Panc1 (cell line): ENCODE measurements around the gene C1orf232. TPM values are rescaled to one million over a fixed set of nuclear protein-coding genes. Genes with fewer than 3 reads are reported as not detected.

Source experiments
- ATAC-seq: fragments of 200-7000 bp; cut with Tn5 transposase; 2 replicates; pipeline ENCODE4 v1.9.1; 2020; ENCODE audit warnings: mild to moderate bottlenecking, moderate library complexity
- BruUV-seq: library from RNA; stranded (reverse); fragments of 400-500 nt; replicated peaks from 2 replicates; lab custom pipeline; 2021; lab: Mats Ljungman, UMichigan
- CTCF ChIA-PET: fragments of 300-600 bp; sonication (Branson Sonifier 250); formaldehyde crosslinking; loops from one replicate; lab custom pipeline; 2022; ENCODE audit warnings: antibody characterized with exemption; lab: Charles Lee
- POLR2A ChIA-PET: fragments of 300-600 bp; sonication (Branson Sonifier 250); formaldehyde crosslinking; loops from one replicate; lab custom pipeline; 2022; ENCODE audit warnings: antibody characterized with exemption; lab: Charles Lee
- DNase-seq: peaks from one replicate; pipeline ENCODE4 v3.0.0-alpha.2; 2010; ENCODE audit warnings: low read depth, low spot score
- H3K27ac ChIP-seq: 2 replicates; pipeline ENCODE4 v1.5.1; 2011; ENCODE audit warnings: mild to moderate bottlenecking, low read length, inconsistent platforms
- H3K27me3 ChIP-seq: fragments of 200-500 bp; sonication (Bioruptor generic); 2 replicates; pipeline ENCODE4 v1.6.0; 2014; ENCODE audit warnings: low read length, inconsistent platforms; ENCODE audit not compliant: control insufficient read depth, insufficient read depth
- H3K36me3 ChIP-seq: fragments of 200-500 bp; sonication (Bioruptor generic); 2 replicates; pipeline ENCODE4 v1.5.1; 2014; ENCODE audit warnings: inconsistent platforms, mild to moderate bottlenecking, low read length, moderate library complexity; ENCODE audit not compliant: control insufficient read depth, insufficient read depth
- H3K4me1 ChIP-seq: 2 replicates; pipeline ENCODE4 v1.5.1; 2011; ENCODE audit warnings: inconsistent platforms, mild to moderate bottlenecking, low read length, moderate library complexity; ENCODE audit not compliant: control insufficient read depth, insufficient read depth
- H3K4me3 ChIP-seq, 2 experiments: 2 replicates each; pipeline ENCODE4 v1.5.1; 2011 to 2012; ENCODE audit warnings: low read depth in 2 of 2, low read length in 2 of 2, mild to moderate bottlenecking in 2 of 2, inconsistent platforms in 1 of 2, moderate library complexity in 1 of 2
- H3K9me3 ChIP-seq: fragments of 200-500 bp; sonication (Bioruptor generic); 2 replicates; pipeline ENCODE4 v1.5.1; 2014; ENCODE audit warnings: low read depth, mild to moderate bottlenecking, inconsistent platforms, low read length, moderate library complexity; ENCODE audit not compliant: control insufficient read depth, insufficient read depth
- POLR2AphosphoS5 ChIP-seq: IDR thresholded peaks from 2 replicates; pipeline ENCODE4 v1.6.1; 2012; ENCODE audit warnings: mild to moderate bottlenecking, low read depth, low read length, moderate library complexity
- SIN3A ChIP-seq: IDR thresholded peaks from 2 replicates; pipeline ENCODE4 v1.6.1; 2012; ENCODE audit warnings: low read depth, mild to moderate bottlenecking, low read length, moderate library complexity, borderline replicate concordance; ENCODE audit not compliant: insufficient read depth
- TCF7L2 ChIP-seq: IDR thresholded peaks from 2 replicates; pipeline ENCODE4 v1.6.1; 2011; ENCODE audit warnings: mild to moderate bottlenecking, low read depth, low read length, inconsistent platforms
- in situ Hi-C: cut with HindIII; loops from 2 replicates; pipeline ENCODE4 v1.10.0; 2016; ENCODE audit warnings: low sequenced_read_pairs, low pct_unique_long_range_greater_than_20kb
- intact Hi-C: fragments of 100-400 bp; cut with micrococcal nuclease; formaldehyde crosslinking; loops from one replicate; pipeline ENCODE4 v1.10.0; 2022; ENCODE audit not compliant: unreplicated experiment
- total RNA-seq: library from RNA; stranded (reverse); gene quantifications from one replicate; pipeline ENCODE4 v1.2.1, GENCODE V29; 2021; ENCODE audit not compliant: unreplicated experiment
- TF ChIP-seq, protein P1 (sequence below), 2 experiments: IDR thresholded peaks; 2 replicates each; pipeline ENCODE4 v1.6.1; 2011 to 2012; ENCODE audit warnings: low read depth in 2 of 2, control low read depth in 1 of 2, low read length in 1 of 2, mild to moderate bottlenecking in 1 of 2, moderate library complexity in 1 of 2; ENCODE audit not compliant: insufficient read depth in 1 of 2
- TF ChIP-seq, protein P2 (sequence below): fragments of 450-650 bp; IDR thresholded peaks from 2 replicates; pipeline ENCODE4 v1.5.1; 2017; ENCODE audit warnings: mild to moderate bottlenecking

The C1orf232 gene
- total RNA-seq, 1 experiment from 2014 or later, result not detected

DNA sequence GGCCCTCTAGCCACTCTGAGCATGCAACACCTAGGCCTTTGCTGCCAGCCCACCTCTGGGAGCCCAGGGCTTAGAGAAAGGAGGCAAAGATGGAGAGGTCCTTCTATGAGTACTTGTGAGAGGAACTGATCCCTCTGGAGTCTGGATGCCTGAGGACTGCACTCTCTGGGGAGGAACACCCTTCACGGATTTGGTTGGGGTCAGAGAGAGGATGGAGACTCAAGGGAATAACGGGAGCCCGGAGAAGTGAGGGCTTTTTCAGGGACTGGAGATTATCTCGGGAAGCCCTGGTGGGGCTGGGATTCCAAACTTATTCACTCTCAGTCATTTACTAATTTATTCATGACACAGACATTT is 413 bp upstream of the C1orf232 start:
- intact Hi-C loops (no loop called here), in situ Hi-C loops (no loop called here)
- H3K36me3 ChIP-seq, result no peaks in the 10 kb centered on the region; the same call in 1 of the 2 replicates
- no peaks in the 10 kb centered on the region for H3K9me3 ChIP-seq
- DNase-seq, result no peak
- peak overlapping the region; percentile 87 to 95 for H3K4me3 ChIP-seq
- ChIA-PET POLR2A (interaction anchor here (0.8 kb wide), 1 partner anchor 15 kb away, joined by 3 read pairs; no protein-coding TSS in a partner anchor), CTCF (interaction anchor here (0.6 to 1.8 kb wide), 3 partner anchors 65 to 1197 kb away, joined by 3 to 10 read pairs (median 5); partner anchors contain the start of gene CEP85)
- H3K27me3 ChIP-seq, result no peaks in the 10 kb centered on the region
- peak overlapping the region; percentile 60 for H3K27ac ChIP-seq
- peaks cover 17% of the 10 kb centered on the region for H3K4me1 ChIP-seq
- no peak for TF ChIP-seq TCF7L2
- TF ChIP-seq, protein P1, sequence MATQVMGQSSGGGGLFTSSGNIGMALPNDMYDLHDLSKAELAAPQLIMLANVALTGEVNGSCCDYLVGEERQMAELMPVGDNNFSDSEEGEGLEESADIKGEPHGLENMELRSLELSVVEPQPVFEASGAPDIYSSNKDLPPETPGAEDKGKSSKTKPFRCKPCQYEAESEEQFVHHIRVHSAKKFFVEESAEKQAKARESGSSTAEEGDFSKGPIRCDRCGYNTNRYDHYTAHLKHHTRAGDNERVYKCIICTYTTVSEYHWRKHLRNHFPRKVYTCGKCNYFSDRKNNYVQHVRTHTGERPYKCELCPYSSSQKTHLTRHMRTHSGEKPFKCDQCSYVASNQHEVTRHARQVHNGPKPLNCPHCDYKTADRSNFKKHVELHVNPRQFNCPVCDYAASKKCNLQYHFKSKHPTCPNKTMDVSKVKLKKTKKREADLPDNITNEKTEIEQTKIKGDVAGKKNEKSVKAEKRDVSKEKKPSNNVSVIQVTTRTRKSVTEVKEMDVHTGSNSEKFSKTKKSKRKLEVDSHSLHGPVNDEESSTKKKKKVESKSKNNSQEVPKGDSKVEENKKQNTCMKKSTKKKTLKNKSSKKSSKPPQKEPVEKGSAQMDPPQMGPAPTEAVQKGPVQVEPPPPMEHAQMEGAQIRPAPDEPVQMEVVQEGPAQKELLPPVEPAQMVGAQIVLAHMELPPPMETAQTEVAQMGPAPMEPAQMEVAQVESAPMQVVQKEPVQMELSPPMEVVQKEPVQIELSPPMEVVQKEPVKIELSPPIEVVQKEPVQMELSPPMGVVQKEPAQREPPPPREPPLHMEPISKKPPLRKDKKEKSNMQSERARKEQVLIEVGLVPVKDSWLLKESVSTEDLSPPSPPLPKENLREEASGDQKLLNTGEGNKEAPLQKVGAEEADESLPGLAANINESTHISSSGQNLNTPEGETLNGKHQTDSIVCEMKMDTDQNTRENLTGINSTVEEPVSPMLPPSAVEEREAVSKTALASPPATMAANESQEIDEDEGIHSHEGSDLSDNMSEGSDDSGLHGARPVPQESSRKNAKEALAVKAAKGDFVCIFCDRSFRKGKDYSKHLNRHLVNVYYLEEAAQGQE (IDR thresholded peaks at IDR 0.05; ENCODE audit: insufficient read depth in 1 of 2, low read depth in 2 of 2, low read length in 1 of 2), result no peak
- ATAC-seq, result no peak
- BruUV-seq, result no TSS peak

DNA sequence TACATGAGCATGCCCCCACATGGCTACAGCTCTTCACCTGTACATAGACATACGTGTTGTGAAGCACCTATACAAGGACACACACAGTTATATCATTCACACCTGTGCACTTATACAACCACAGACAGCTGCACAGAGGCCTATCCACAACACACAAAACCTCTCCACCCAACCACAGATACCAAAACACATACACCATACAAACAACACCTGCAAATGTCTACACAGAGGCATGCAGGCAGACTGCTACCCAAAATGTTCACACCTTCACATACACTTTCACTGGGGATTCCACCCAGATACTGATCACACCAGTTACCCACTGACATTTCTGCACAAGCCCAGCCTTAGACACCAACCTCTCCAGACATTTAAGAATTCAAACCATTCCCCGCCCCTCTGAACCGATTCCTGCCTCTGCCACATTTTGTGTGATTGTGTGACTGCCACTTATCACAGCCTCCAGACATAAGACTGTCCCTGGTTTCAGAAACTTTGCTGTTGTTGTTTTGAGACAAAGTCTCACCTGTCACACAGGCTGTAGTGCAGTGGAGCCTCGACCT is 2.0 kb downstream of the C1orf232 start:
- ChIA-PET CTCF (no interaction called here), POLR2A (no interaction called here)
- Histone ChIP-seq H3K36me3 (no peaks in the 10 kb centered on the region; the same call in 1 of the 2 replicates), H3K4me3 (no peak overlapping the region), H3K4me1 (peaks cover 17% of the 10 kb centered on the region), H3K27ac (no peak overlapping the region), H3K9me3 (no peaks in the 10 kb centered on the region), H3K27me3 (no peaks in the 10 kb centered on the region)
- no peak for TF ChIP-seq POLR2AphosphoS5
- TF ChIP-seq, protein P1 (IDR thresholded peaks at IDR 0.05; ENCODE audit: insufficient read depth in 1 of 2, low read depth in 2 of 2, low read length in 1 of 2), result no peak
- no peak for TF ChIP-seq TCF7L2
- TF ChIP-seq SIN3A, result no peak
- TF ChIP-seq, protein P2, sequence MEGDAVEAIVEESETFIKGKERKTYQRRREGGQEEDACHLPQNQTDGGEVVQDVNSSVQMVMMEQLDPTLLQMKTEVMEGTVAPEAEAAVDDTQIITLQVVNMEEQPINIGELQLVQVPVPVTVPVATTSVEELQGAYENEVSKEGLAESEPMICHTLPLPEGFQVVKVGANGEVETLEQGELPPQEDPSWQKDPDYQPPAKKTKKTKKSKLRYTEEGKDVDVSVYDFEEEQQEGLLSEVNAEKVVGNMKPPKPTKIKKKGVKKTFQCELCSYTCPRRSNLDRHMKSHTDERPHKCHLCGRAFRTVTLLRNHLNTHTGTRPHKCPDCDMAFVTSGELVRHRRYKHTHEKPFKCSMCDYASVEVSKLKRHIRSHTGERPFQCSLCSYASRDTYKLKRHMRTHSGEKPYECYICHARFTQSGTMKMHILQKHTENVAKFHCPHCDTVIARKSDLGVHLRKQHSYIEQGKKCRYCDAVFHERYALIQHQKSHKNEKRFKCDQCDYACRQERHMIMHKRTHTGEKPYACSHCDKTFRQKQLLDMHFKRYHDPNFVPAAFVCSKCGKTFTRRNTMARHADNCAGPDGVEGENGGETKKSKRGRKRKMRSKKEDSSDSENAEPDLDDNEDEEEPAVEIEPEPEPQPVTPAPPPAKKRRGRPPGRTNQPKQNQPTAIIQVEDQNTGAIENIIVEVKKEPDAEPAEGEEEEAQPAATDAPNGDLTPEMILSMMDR, result no peak
- intact Hi-C loops, result no loop called here
- in situ Hi-C loops, result no loop called here
- no TSS peak for BruUV-seq
- DNase-seq (no peak), ATAC-seq (no peak)
